Epithelial cell of proximal tubule (primary cell): ENCODE measurements around the gene SIRPA. TPM values are rescaled to one million over a fixed set of nuclear protein-coding genes. Genes with fewer than 3 reads are reported as not detected.

Experiments used
- DNase-seq: peaks from one replicate; pipeline ENCODE4 v3.0.0-alpha.2; 2011; ENCODE audit warnings: low read depth
- H3K4me3 ChIP-seq: 2 replicates; pipeline ENCODE4 v1.5.1; 2011; ENCODE audit warnings: low read depth, mild to moderate bottlenecking, low read length
- CTCF ChIP-seq: conservative IDR thresholded peaks from 2 replicates; pipeline ENCODE4 v1.5.1; 2012; ENCODE audit warnings: low read depth, mild to moderate bottlenecking, low read length
- total RNA-seq: library from RNA; depleted of rRNA; stranded (reverse); fragments of >200 nt; gene quantifications from 2 replicates; pipeline ENCODE4 v1.2.3, GENCODE V29; 2015

Gene SIRPA
- total RNA-seq, 1 donor from 2014 or later: 50.6 TPM

- no peak for TF ChIP-seq CTCF
- no peak overlapping the region for H3K4me3 ChIP-seq
- peak; percentile 37 for DNase-seq
Observed at GRCh38 chr20:1874450-1875182, 20.6 kb upstream of the SIRPA start.

- no peak overlapping the region for H3K4me3 ChIP-seq
- TF ChIP-seq CTCF: no peak
- no peak for DNase-seq
Observed at GRCh38 chr20:1875183-1875554, 20.0 kb upstream of the SIRPA start.

- TF ChIP-seq CTCF: no peak
- no peak overlapping the region for H3K4me3 ChIP-seq
- no peak for DNase-seq
Observed at GRCh38 chr20:1875762-1876161, 19.4 kb upstream of the SIRPA start.

- DNase-seq: no peak
- H3K4me3 ChIP-seq: no peak overlapping the region
- TF ChIP-seq CTCF: no peak
Observed at GRCh38 chr20:1876217-1876921, 18.8 kb upstream of the SIRPA start.

GRCh38 chr20:1876975-1877608, 18.1 kb upstream of the SIRPA start:
- no peak overlapping the region for H3K4me3 ChIP-seq
- TF ChIP-seq CTCF: no peak
- DNase-seq: no peak

- H3K4me3 ChIP-seq: no peak overlapping the region
- no peak for TF ChIP-seq CTCF
- no peak for DNase-seq
Observed at GRCh38 chr20:1877609-1878200, 17.5 kb upstream of the SIRPA start.
